Cardiac septum (tissue), 1 donor: ENCODE data around the gene RABGEF1. TPM values are rescaled to one million over a fixed set of nuclear protein-coding genes. Genes with fewer than 3 reads are reported as not detected.
"Not testable (repeated sequence)": the region's sequence is repeated elsewhere in the genome, so short reads cannot be mapped to it uniquely, and the experiment has no call there.

Experiments used
- DNase-seq: peaks from one replicate; pipeline ENCODE4 v3.0.0-alpha.2; 2020; ENCODE audit warnings: low spot score
- intact Hi-C: fragments of 100-400 bp; cut with DNase I; formaldehyde crosslinking; loops from one replicate; pipeline ENCODE4 v1.14.0; 2022
- long read RNA-seq: library from polyadenylated mRNA; unstranded; transcript quantifications from one replicate; pipeline ENCODE4 v2.0.0, GENCODE V29; 2021
- total RNA-seq: library from RNA; stranded (reverse); fragmentation: NEBNext Ultra II Directional; extraction: Animal tissue kit (Norgen Biotek cat#: 25700); gene quantifications from one replicate; pipeline ENCODE4 v1.2.1, GENCODE V29; 2021
- donor health status: DM: no; HTN: no; CAD: no.

RABGEF1 gene
- 19.1 TPM for total RNA-seq
- long read RNA-seq, full-length matches to known transcripts = 14 of 47 reads
- long read RNA-seq, partial matches to known transcripts = 2 of 47 reads
- long read RNA-seq, other reads (novel, unspliced or antisense) = 31 of 47 reads

GRCh38 chr7:66740302-66740979 is at the start of gene RABGEF1:
TSS of gene RABGEF1 (plus strand) at chr7:66740733. CDS start at chr7:66771900, 31,167 bp downstream.
- intact Hi-C loops = loop anchor here (5.0 to 10.0 kb wide), 3 partner anchors 58 to 254 kb away; partner anchors contain the start of genes SBDS, TMEM248 and TYW1
- DNase-seq = peak; percentile 99

- DNase-seq = no peak
- intact Hi-C loops = no loop called here
Measured at GRCh38 chr7:66693331-66693730, 47.2 kb upstream of the RABGEF1 start.

- no peak for DNase-seq
- intact Hi-C loops = no loop called here
Measured at GRCh38 chr7:66694286-66694685, 46.2 kb upstream of the RABGEF1 start.

GRCh38 chr7:66695417-66695816 is 45.1 kb upstream of the RABGEF1 start:
- DNase-seq, intact Hi-C loops: not testable (repeated sequence)

GRCh38 chr7:66696134-66696533 is 44.4 kb upstream of the RABGEF1 start:
- DNase-seq, intact Hi-C loops: not testable (repeated sequence)

- DNase-seq = no peak
- intact Hi-C loops = no loop called here
Measured at GRCh38 chr7:66696774-66697191, 43.8 kb upstream of the RABGEF1 start.

GRCh38 chr7:66697449-66698438 is 42.8 kb upstream of the RABGEF1 start:
- intact Hi-C loops = no loop called here
- peak; percentile 83 for DNase-seq

- intact Hi-C loops = no loop called here
Measured at GRCh38 chr7:66698652-66699205, 41.8 kb upstream of the RABGEF1 start.

GRCh38 chr7:66699998-66700397 is 40.5 kb upstream of the RABGEF1 start:
- intact Hi-C loops = no loop called here
- no peak for DNase-seq

More at GRCh38 chr7:66698652-66699205, 41.8 kb upstream of the RABGEF1 start:
- DNase-seq = no peak

- intact Hi-C loops = no loop called here
Measured at GRCh38 chr7:66700633-66701131, 39.9 kb upstream of the RABGEF1 start.

GRCh38 chr7:66707825-66708224 is 32.7 kb upstream of the RABGEF1 start:
- intact Hi-C loops = no loop called here
- no peak for DNase-seq

More at GRCh38 chr7:66700633-66701131, 39.9 kb upstream of the RABGEF1 start:
- no peak for DNase-seq

GRCh38 chr7:66710752-66711151 is 29.8 kb upstream of the RABGEF1 start:
- DNase-seq, intact Hi-C loops: not testable (repeated sequence)

GRCh38 chr7:66713687-66714086 is 26.8 kb upstream of the RABGEF1 start:
- no peak for DNase-seq
- intact Hi-C loops = no loop called here

GRCh38 chr7:66716634-66717033 is 23.9 kb upstream of the RABGEF1 start:
- intact Hi-C loops, DNase-seq: not testable (repeated sequence)

GRCh38 chr7:66720561-66720960 is 20.0 kb upstream of the RABGEF1 start:
- intact Hi-C loops = no loop called here

GRCh38 chr7:66725843-66726242 is 14.7 kb upstream of the RABGEF1 start:
- DNase-seq = no peak
- intact Hi-C loops = no loop called here

More at GRCh38 chr7:66720561-66720960, 20.0 kb upstream of the RABGEF1 start:
- no peak for DNase-seq

- intact Hi-C loops = no loop called here
- no peak for DNase-seq
Measured at GRCh38 chr7:66727058-66727457, 13.5 kb upstream of the RABGEF1 start.

- intact Hi-C loops = no loop called here
- DNase-seq = no peak
Measured at GRCh38 chr7:66728571-66728970, 12.0 kb upstream of the RABGEF1 start.

GRCh38 chr7:66729274-66729673 is 11.3 kb upstream of the RABGEF1 start:
- intact Hi-C loops = no loop called here

GRCh38 chr7:66731986-66732385 is 8.5 kb upstream of the RABGEF1 start:
- intact Hi-C loops = no loop called here
- DNase-seq = no peak

More at GRCh38 chr7:66729274-66729673, 11.3 kb upstream of the RABGEF1 start:
- DNase-seq = no peak
